ENCODE measurements around the gene ARL8B.

- TF ChIP-seq CTCF (conservative IDR thresholded peaks at IDR 0.05; ENCODE audit: low read depth, low read length) (peak; percentile 91), EZH2 (IDR thresholded peaks at IDR 0.05; ENCODE audit: borderline replicate concordance, low read depth, low read length, poor library complexity, severe bottlenecking) (no peak)
These were observed at the start of gene ARL8B for GRCh38 chr3:5122030-5122740.
